Erythroblast (primary cell): ENCODE measurements around the gene CKB.

Experiments
- GATA1 ChIP-seq: IDR thresholded peaks from 2 replicates; pipeline ENCODE4 v1.6.1; 2011; ENCODE audit warnings: low read depth, mild to moderate bottlenecking, control low read depth, low read length, moderate library complexity
- POLR2A ChIP-seq: IDR thresholded peaks from 2 replicates; pipeline ENCODE4 v1.6.1; 2011; ENCODE audit warnings: mild to moderate bottlenecking, low read length

- TF ChIP-seq POLR2A (no peak), GATA1 (no peak)
Observed at GRCh38 chr14:103504991-103505565, 17.6 kb downstream of the CKB start.
